GM12891 (cell line): ENCODE data around the gene TMTC1.
"Not testable (repeated sequence)": the region's sequence is repeated elsewhere in the genome, so short reads cannot be mapped to it uniquely, and the experiment has no call there.

Experiments used
- DNase-seq: peaks from one replicate; pipeline ENCODE4 v3.0.0; 2011; ENCODE audit warnings: low spot score; ENCODE audit not compliant: insufficient read length
- FAIRE-seq: peaks from 2 replicates; lab custom pipeline; 2011; peaks lifted over from hg19 to GRCh38; lab: Jason Lieb, UNC
- PAX5 ChIP-seq: IDR thresholded peaks from 2 replicates; pipeline ENCODE4 v1.6.1; 2011; ENCODE audit warnings: low read length, moderate library complexity, mild to moderate bottlenecking; ENCODE audit not compliant: insufficient read depth, severe bottlenecking
- POLR2A ChIP-seq: IDR thresholded peaks from 2 replicates; pipeline ENCODE4 v1.6.1; 2011; ENCODE audit warnings: low read depth, low read length, control low read depth
- POLR2AphosphoS5 ChIP-seq: IDR thresholded peaks from 2 replicates; pipeline ENCODE4 v1.6.1; 2011; ENCODE audit warnings: low read depth, low read length, control low read depth
- POU2F2 ChIP-seq: IDR thresholded peaks from 2 replicates; pipeline ENCODE4 v1.6.1; 2011; ENCODE audit warnings: low read depth, mild to moderate bottlenecking, control low read depth, low read length, moderate library complexity
- SPI1 ChIP-seq: IDR thresholded peaks from 2 replicates; pipeline ENCODE4 v1.6.1; 2011; ENCODE audit warnings: low read depth, low read length, control low read depth
- TAF1 ChIP-seq: IDR thresholded peaks from 2 replicates; pipeline ENCODE4 v1.6.1; 2011; ENCODE audit warnings: low read depth, low read length, control low read depth

TMTC1 gene

GRCh38 chr12:29639893-29640495 lies 143.7 kb downstream of the TMTC1 start:
- no peak for DNase-seq
- FAIRE-seq: no peak

GRCh38 chr12:29638528-29638927 lies 145.2 kb downstream of the TMTC1 start:
- TF ChIP-seq POLR2A (no peak), TAF1 (no peak), POLR2AphosphoS5 (no peak)
- DNase-seq (no peak), FAIRE-seq (no peak)

More at GRCh38 chr12:29639893-29640495, 143.7 kb downstream of the TMTC1 start:
- TF ChIP-seq POLR2AphosphoS5 (no peak), TAF1 (no peak), POU2F2 (no peak), SPI1 (no peak), PAX5 (no peak), POLR2A (no peak)

GRCh38 chr12:29634057-29634456 lies 149.7 kb downstream of the TMTC1 start:
- TF ChIP-seq POLR2AphosphoS5: no peak
- no peak for TF ChIP-seq POLR2A
- TF ChIP-seq SPI1: no peak
- no peak for TF ChIP-seq POU2F2
- TF ChIP-seq TAF1: no peak
- TF ChIP-seq PAX5: no peak
- DNase-seq (no peak), FAIRE-seq (no peak)

GRCh38 chr12:29630164-29630563 lies 153.6 kb downstream of the TMTC1 start:
- DNase-seq, FAIRE-seq: not testable (repeated sequence)
- TF ChIP-seq SPI1: 0 out of 2 replicates have a peak, but pooled peaks have one; percentile 2

GRCh38 chr12:29627221-29627620 lies 156.5 kb downstream of the TMTC1 start:
- FAIRE-seq (no peak), DNase-seq (no peak)
- TF ChIP-seq TAF1: no peak
- TF ChIP-seq SPI1: no peak
- TF ChIP-seq POLR2AphosphoS5: no peak

GRCh38 chr12:29625359-29625953 lies 158.3 kb downstream of the TMTC1 start:
- DNase-seq: no peak
- FAIRE-seq: no peak
- TF ChIP-seq PAX5: no peak

GRCh38 chr12:29622251-29622650 lies 161.5 kb downstream of the TMTC1 start:
- FAIRE-seq (no peak), DNase-seq (no peak)
- TF ChIP-seq PAX5 (no peak), SPI1 (no peak), POU2F2 (no peak), TAF1 (no peak), POLR2A (no peak), POLR2AphosphoS5 (no peak)

GRCh38 chr12:29620030-29620429 lies 163.7 kb downstream of the TMTC1 start:
- FAIRE-seq: no peak
- DNase-seq: no peak
- TF ChIP-seq POU2F2 (no peak), POLR2AphosphoS5 (no peak), POLR2A (no peak), PAX5 (no peak), SPI1 (no peak), TAF1 (no peak)

- no peak for FAIRE-seq
- DNase-seq: no peak
- TF ChIP-seq PAX5: no peak
- TF ChIP-seq POLR2AphosphoS5: no peak
- TF ChIP-seq TAF1: no peak
- TF ChIP-seq POLR2A: no peak
- no peak for TF ChIP-seq POU2F2
- TF ChIP-seq SPI1: no peak
Measured at GRCh38 chr12:29617407-29617803, 166.3 kb downstream of the TMTC1 start.

- FAIRE-seq: no peak
- no peak for DNase-seq
- TF ChIP-seq SPI1: no peak
- TF ChIP-seq TAF1: no peak
- TF ChIP-seq PAX5: no peak
- TF ChIP-seq POLR2AphosphoS5: no peak
Measured at GRCh38 chr12:29616664-29617406, 166.9 kb downstream of the TMTC1 start.
